PC-9 (cell line): ENCODE data around the gene MBD4. TPM values are rescaled to one million over a fixed set of nuclear protein-coding genes. Genes with fewer than 3 reads are reported as not detected.
"Not testable (repeated sequence)": the region's sequence is repeated elsewhere in the genome, so short reads cannot be mapped to it uniquely, and the experiment has no call there.

Source experiments
- BruUV-seq: library from RNA; stranded (reverse); fragments of 400-500 nt; replicated peaks from 2 replicates; lab custom pipeline; 2021; lab: Mats Ljungman, UMichigan
- CTCF ChIA-PET: fragments of 300-600 bp; sonication (Branson Sonifier 250); formaldehyde crosslinking; loops from one replicate; lab custom pipeline; 2022; ENCODE audit warnings: antibody characterized with exemption; lab: Charles Lee
- POLR2A ChIA-PET: fragments of 300-600 bp; sonication (Branson Sonifier 250); formaldehyde crosslinking; loops from one replicate; lab custom pipeline; 2022; ENCODE audit warnings: antibody characterized with exemption; ENCODE audit not compliant: unreplicated experiment; lab: Charles Lee
- DNase-seq, 2 experiments: peaks; one replicate each; pipeline versions ENCODE4 v3.0.0 to v3.0.0-alpha.2; 2015 to 2022; ENCODE audit warnings: mixed read lengths in 1 of 2
- H2AFZ ChIP-seq: fragments of 200-600 bp; sonication (generic); 2 replicates; pipeline ENCODE4 v1.8.1; 2017; ENCODE audit warnings: antibody characterized with exemption
- H3F3A ChIP-seq: fragments of 200-600 bp; sonication (generic); 2 replicates; pipeline ENCODE4 v1.8.1; 2017; ENCODE audit warnings: antibody characterized with exemption, mild to moderate bottlenecking, low read depth; ENCODE audit not compliant: insufficient read depth
- H3K27ac ChIP-seq: fragments of 200-600 bp; sonication (generic); 2 replicates; pipeline ENCODE4 v1.6.1; 2016; ENCODE audit warnings: mixed run types
- H3K27me3 ChIP-seq: fragments of 200-600 bp; sonication (generic); 2 replicates; pipeline ENCODE4 v1.6.1; 2016; ENCODE audit warnings: low read depth, mixed run types; ENCODE audit not compliant: insufficient read depth
- H3K36me3 ChIP-seq: fragments of 200-600 bp; sonication (generic); 2 replicates; pipeline ENCODE4 v1.6.1; 2016; ENCODE audit warnings: low read depth, mixed run types
- H3K4me1 ChIP-seq: fragments of 200-600 bp; sonication (generic); replicated peaks from 2 replicates; pipeline ENCODE4 v1.6.1; 2016; ENCODE audit warnings: mixed run types; ENCODE audit not compliant: insufficient read depth
- H3K4me2 ChIP-seq: fragments of 200-600 bp; sonication (generic); 2 replicates; pipeline ENCODE4 v1.6.1; 2017; ENCODE audit warnings: mixed run types
- H3K4me3 ChIP-seq: fragments of 200-600 bp; sonication (generic); 2 replicates; pipeline ENCODE4 v1.6.1; 2016; ENCODE audit warnings: mixed run types
- H3K79me2 ChIP-seq: fragments of 200-600 bp; sonication (generic); 2 replicates; pipeline ENCODE4 v1.6.1; 2017; ENCODE audit warnings: low read depth, mixed run types
- H3K9me2 ChIP-seq: fragments of 200-600 bp; sonication (generic); 2 replicates; pipeline ENCODE4 v1.8.1; 2017; ENCODE audit warnings: mild to moderate bottlenecking; ENCODE audit not compliant: insufficient read depth
- H3K9me3 ChIP-seq: fragments of 200-600 bp; sonication (generic); 2 replicates; pipeline ENCODE4 v1.8.1; 2016; ENCODE audit warnings: low read depth; ENCODE audit not compliant: insufficient read depth
- H4K20me1 ChIP-seq: fragments of 200-600 bp; sonication (generic); 2 replicates; pipeline ENCODE4 v1.8.1; 2017; ENCODE audit not compliant: insufficient read depth
- EZH2 ChIP-seq: fragments of 200-600 bp; sonication (generic); IDR thresholded peaks from 2 replicates; pipeline ENCODE4 v1.8.0; 2017; ENCODE audit warnings: antibody characterized with exemption, low read depth
- intact Hi-C: fragments of 100-400 bp; cut with micrococcal nuclease; formaldehyde crosslinking; loops from one replicate; pipeline ENCODE4 v1.10.0; 2022; ENCODE audit not compliant: unreplicated experiment
- total RNA-seq: library from RNA; stranded (reverse); gene quantifications from 2 replicates; pipeline ENCODE4 v1.2.3, GENCODE V29; 2021
- TF ChIP-seq, protein P1 (sequence below): fragments of 200-600 bp; sonication (generic); conservative IDR thresholded peaks from 2 replicates; pipeline ENCODE4 v1.6.1; 2017; ENCODE audit warnings: mixed run types, antibody characterized with exemption, mild to moderate bottlenecking, moderate library complexity

Gene MBD4
- total RNA-seq, 1 experiment from 2014 or later: 48.6 TPM

DNA sequence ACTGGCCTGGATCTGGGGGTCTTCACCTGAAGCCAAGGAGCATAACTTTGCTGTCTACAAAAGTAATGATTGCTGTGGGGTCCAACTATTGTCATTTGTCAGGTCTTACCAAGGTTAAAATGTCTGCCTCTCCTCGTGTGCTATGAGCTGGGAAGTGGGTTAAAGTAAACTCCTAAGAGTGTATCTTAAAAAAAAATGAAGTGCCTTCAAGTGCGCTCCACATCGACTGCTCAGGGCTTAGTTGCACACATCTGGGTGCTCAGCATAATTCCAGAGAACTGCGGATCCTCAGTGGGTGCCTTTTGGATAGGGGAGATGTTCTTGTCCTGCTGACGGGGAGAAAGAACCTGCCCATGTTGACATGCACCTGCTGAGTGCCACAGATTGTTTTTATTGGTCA, 52.3 kb downstream of the MBD4 start:
- no peak for DNase-seq
- no peaks in the 10 kb centered on the region for H3K27me3 ChIP-seq
- peaks cover 38% of the 10 kb centered on the region for H3K4me1 ChIP-seq
- no peak overlapping the region for H2AFZ ChIP-seq
- H3K27ac ChIP-seq: peak overlapping the region; percentile 88; the same call in 1 of the 2 replicates
- H3K9me3 ChIP-seq: no peaks in the 10 kb centered on the region
- peaks cover 22% of the 10 kb centered on the region for H3K36me3 ChIP-seq
- H4K20me1 ChIP-seq: no peaks in the 10 kb centered on the region
- POLR2A ChIA-PET: interaction anchor here (0.6 kb wide), 1 partner anchor 10 kb away, joined by 3 read pairs; no protein-coding TSS in a partner anchor
- H3K9me2 ChIP-seq: no peaks in the 10 kb centered on the region
- intact Hi-C loops: no loop called here
- peaks cover 31% of the 10 kb centered on the region for H3F3A ChIP-seq
- H3K79me2 ChIP-seq: 0 out of 2 replicates have a peak, but pooled peaks cover 8% of the 10 kb centered on the region
- no peak overlapping the region for H3K4me2 ChIP-seq
- no peak for TF ChIP-seq EZH2
- TF ChIP-seq, protein P1, sequence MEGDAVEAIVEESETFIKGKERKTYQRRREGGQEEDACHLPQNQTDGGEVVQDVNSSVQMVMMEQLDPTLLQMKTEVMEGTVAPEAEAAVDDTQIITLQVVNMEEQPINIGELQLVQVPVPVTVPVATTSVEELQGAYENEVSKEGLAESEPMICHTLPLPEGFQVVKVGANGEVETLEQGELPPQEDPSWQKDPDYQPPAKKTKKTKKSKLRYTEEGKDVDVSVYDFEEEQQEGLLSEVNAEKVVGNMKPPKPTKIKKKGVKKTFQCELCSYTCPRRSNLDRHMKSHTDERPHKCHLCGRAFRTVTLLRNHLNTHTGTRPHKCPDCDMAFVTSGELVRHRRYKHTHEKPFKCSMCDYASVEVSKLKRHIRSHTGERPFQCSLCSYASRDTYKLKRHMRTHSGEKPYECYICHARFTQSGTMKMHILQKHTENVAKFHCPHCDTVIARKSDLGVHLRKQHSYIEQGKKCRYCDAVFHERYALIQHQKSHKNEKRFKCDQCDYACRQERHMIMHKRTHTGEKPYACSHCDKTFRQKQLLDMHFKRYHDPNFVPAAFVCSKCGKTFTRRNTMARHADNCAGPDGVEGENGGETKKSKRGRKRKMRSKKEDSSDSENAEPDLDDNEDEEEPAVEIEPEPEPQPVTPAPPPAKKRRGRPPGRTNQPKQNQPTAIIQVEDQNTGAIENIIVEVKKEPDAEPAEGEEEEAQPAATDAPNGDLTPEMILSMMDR: no peak
- BruUV-seq: TSS peak; percentile 0
- H3K4me3 ChIP-seq: no peak overlapping the region
- CTCF ChIA-PET: no interaction called here

DNA sequence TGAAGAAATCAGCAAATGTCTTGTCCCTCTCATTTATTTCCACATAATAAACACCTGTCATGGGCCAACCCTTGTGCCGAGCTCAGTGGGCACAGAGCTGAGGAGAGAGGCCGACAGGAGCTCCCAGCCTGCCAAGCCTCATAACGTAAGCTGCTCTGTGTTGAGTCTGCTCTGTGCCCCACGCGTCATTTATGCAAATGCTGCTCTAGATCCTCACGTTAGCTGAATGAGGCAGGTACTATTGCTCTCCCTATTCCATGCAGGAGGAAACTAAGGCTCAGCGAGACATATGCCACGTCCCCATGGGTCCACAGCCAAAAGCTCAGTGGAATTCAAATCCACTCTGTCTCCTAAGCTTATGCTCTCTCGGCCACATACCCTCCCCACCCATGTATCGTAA, 52.8 kb downstream of the MBD4 start:
- Histone ChIP-seq H3K9me3 (no peaks in the 10 kb centered on the region), H3K79me2 (0 out of 2 replicates have a peak, but pooled peaks cover 8% of the 10 kb centered on the region), H3K9me2 (no peaks in the 10 kb centered on the region), H4K20me1 (no peaks in the 10 kb centered on the region), H2AFZ (no peak overlapping the region), H3K27me3 (no peaks in the 10 kb centered on the region), H3K36me3 (peaks cover 22% of the 10 kb centered on the region), H3K4me3 (no peak overlapping the region), H3K4me2 (no peak overlapping the region), H3K4me1 (peaks cover 33% of the 10 kb centered on the region), H3K27ac (no peak overlapping the region), H3F3A (peaks cover 31% of the 10 kb centered on the region)
- TF ChIP-seq EZH2: no peak
- TF ChIP-seq, protein P1: no peak
- no peak for DNase-seq
- POLR2A ChIA-PET: interaction anchor here (0.6 to 0.7 kb wide), 2 partner anchors 10 to 706 kb away, joined by 3 to 9 read pairs; no protein-coding TSS in a partner anchor
- BruUV-seq: no TSS peak
- CTCF ChIA-PET: no interaction called here
- intact Hi-C loops: no loop called here

DNA sequence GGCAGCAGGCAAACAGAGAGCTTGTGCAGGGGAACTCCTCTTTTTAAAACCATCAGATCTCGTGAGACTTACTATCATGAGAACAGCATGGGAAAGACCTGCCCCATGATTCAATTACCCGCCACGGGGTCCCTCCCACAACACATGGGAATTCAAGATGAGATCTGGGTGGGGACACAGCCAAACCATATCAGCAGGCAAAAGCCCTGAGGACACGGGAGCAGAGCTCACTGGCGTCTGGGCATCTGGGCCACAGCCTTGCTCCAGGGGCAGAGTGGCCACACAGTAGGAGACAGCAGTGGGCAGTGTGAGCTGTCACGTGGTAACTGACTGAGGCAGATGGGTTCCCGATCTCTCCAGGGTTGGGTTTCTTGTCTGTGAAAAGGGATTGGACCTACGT, 54.2 kb downstream of the MBD4 start:
- POLR2A ChIA-PET, DNase-seq: not testable (repeated sequence)

More for the DNA sequence above, 54.2 kb downstream of the MBD4 start:
- H2AFZ ChIP-seq, H3K4me3 ChIP-seq, H4K20me1 ChIP-seq, H3K9me2 ChIP-seq, H3K79me2 ChIP-seq, H3K27ac ChIP-seq, H3K9me3 ChIP-seq, BruUV-seq, intact Hi-C loops, H3K27me3 ChIP-seq, H3K4me2 ChIP-seq: not testable (repeated sequence)
- Histone ChIP-seq H3K4me1 (peaks cover 25% of the 10 kb centered on the region), H3F3A (peaks cover 26% of the 10 kb centered on the region), H3K36me3 (peaks cover 13% of the 10 kb centered on the region)
- CTCF ChIA-PET: interaction anchor here (0.7 kb wide), 1 partner anchor 119 kb away, joined by 9 read pairs; no protein-coding TSS in a partner anchor
